Measurements from ENCODE around the gene ZNF384. TPM values are rescaled to one million over a fixed set of nuclear protein-coding genes. Genes with fewer than 3 reads are reported as not detected.

ZNF384 gene
- total and polyA plus RNA-seq, 10 of the 15 experiments (the other 5 are each of a cell fraction or from before 2014, with no cell fraction given) = 0.46 to 81.5 (median 30.5) TPM

- TF ChIP-seq STAT3 (IDR thresholded peaks at IDR 0.05; ENCODE audit: low read depth, low read length) = no peak
- no peak for TF ChIP-seq MEF2A (IDR thresholded peaks at IDR 0.05; ENCODE audit: insufficient read depth, low read depth, low read length)
- TF ChIP-seq, protein P1, sequence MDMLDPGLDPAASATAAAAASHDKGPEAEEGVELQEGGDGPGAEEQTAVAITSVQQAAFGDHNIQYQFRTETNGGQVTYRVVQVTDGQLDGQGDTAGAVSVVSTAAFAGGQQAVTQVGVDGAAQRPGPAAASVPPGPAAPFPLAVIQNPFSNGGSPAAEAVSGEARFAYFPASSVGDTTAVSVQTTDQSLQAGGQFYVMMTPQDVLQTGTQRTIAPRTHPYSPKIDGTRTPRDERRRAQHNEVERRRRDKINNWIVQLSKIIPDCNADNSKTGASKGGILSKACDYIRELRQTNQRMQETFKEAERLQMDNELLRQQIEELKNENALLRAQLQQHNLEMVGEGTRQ (IDR thresholded peaks at IDR 0.05; ENCODE audit: borderline replicate concordance, low read depth, low read length) = no peak
- TF ChIP-seq, protein P2, sequence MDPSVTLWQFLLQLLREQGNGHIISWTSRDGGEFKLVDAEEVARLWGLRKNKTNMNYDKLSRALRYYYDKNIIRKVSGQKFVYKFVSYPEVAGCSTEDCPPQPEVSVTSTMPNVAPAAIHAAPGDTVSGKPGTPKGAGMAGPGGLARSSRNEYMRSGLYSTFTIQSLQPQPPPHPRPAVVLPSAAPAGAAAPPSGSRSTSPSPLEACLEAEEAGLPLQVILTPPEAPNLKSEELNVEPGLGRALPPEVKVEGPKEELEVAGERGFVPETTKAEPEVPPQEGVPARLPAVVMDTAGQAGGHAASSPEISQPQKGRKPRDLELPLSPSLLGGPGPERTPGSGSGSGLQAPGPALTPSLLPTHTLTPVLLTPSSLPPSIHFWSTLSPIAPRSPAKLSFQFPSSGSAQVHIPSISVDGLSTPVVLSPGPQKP (IDR thresholded peaks at IDR 0.05; ENCODE audit: low read depth, low read length) = no peak
- TF ChIP-seq RCOR1 (conservative IDR thresholded peaks at IDR 0.05; ENCODE audit: low read depth, low read length) = no peak
- TF ChIP-seq POLR2AphosphoS5 (IDR thresholded peaks at IDR 0.05; ENCODE audit: low read length) = no peak
- TF ChIP-seq RUNX3 (IDR thresholded peaks at IDR 0.05; ENCODE audit: low read length) = peak; percentile 74
- TF ChIP-seq MTA2 (IDR thresholded peaks at IDR 0.05; ENCODE audit: low read depth) = no peak
- TF ChIP-seq FOS (IDR thresholded peaks at IDR 0.05; ENCODE audit: borderline replicate concordance, extremely low read depth, insufficient read length) = no peak
- TF ChIP-seq HSF1 (IDR thresholded peaks at IDR 0.05; ENCODE audit: low read depth, low read length) = no peak
- TF ChIP-seq RELA (IDR thresholded peaks at IDR 0.05; ENCODE audit: borderline replicate concordance, partially characterized antibody) = no peak
- no peak for TF ChIP-seq CBX5 (IDR thresholded peaks at IDR 0.05; ENCODE audit: low read depth)
- TF ChIP-seq CTCF (IDR thresholded peaks at IDR 0.05 in 2 of 3, conservative IDR thresholded peaks at IDR 0.05 in 1 of 3; ENCODE audit: control insufficient read depth in 2 of 3, extremely low read depth in 1 of 3, insufficient read depth in 1 of 3, low read depth in 3 of 3, low read length in 3 of 3) = peak; percentile 59 to 64 (median 61)
- TF ChIP-seq NFYB (IDR thresholded peaks at IDR 0.05; ENCODE audit: insufficient read depth, low read depth, low read length) = no peak
- no peak for TF ChIP-seq JUND (IDR thresholded peaks at IDR 0.05; ENCODE audit: low read depth, low read length)
- no peak for TF ChIP-seq MLLT1 (IDR thresholded peaks at IDR 0.05)
- no peak for TF ChIP-seq E2F4 (IDR thresholded peaks at IDR 0.05; ENCODE audit: low read depth, low read length)
- TF ChIP-seq FOXM1 (IDR thresholded peaks at IDR 0.05; ENCODE audit: low read depth, low read length) = no peak
- no peak for TF ChIP-seq TCF7 (IDR thresholded peaks at IDR 0.05; ENCODE audit: borderline replicate concordance)
- no peak for TF ChIP-seq CREM (IDR thresholded peaks at IDR 0.05; ENCODE audit: low read depth)
- TF ChIP-seq HDAC6 (IDR thresholded peaks at IDR 0.05; ENCODE audit: unreplicated experiment) = no peak
- TF ChIP-seq TAF1 (IDR thresholded peaks at IDR 0.05; ENCODE audit: borderline replicate concordance, low read depth, low read length) = no peak
- TF ChIP-seq SREBF2 (IDR thresholded peaks at IDR 0.05; ENCODE audit: low read length) = no peak
Observed at GRCh38 chr12:6735448-6736191, 46.4 kb upstream of the ZNF384 start (continued).
